Prostate gland (tissue), 2 donors: ENCODE data around the gene ADGRG3. TPM values are rescaled to one million over a fixed set of nuclear protein-coding genes. Genes with fewer than 3 reads are reported as not detected.

ENCODE experiments used
- DNase-seq: peaks from one replicate; pipeline ENCODE4 v3.0.0-alpha.2; 2019; ENCODE audit warnings: low spot score
- H3K27ac ChIP-seq, 2 donors: fragments of 200-600 bp; sonication (generic); 2 replicates each; pipeline ENCODE4 v1.5.1; 2017 to 2019
- H3K27me3 ChIP-seq: fragments of 200-600 bp; sonication (generic); replicated peaks from 2 replicates; pipeline ENCODE4 v1.5.1; 2019; ENCODE audit not compliant: insufficient read depth
- H3K36me3 ChIP-seq, 2 donors: fragments of 200-600 bp; sonication (generic); 1 replicate in 1 of 2; 2 replicates in 1 of 2; pipeline versions ENCODE4 v1.5.1 to v1.8.1; 2017 to 2019
- H3K4me1 ChIP-seq: fragments of 200-600 bp; sonication (generic); replicated peaks from 2 replicates; pipeline ENCODE4 v1.5.1; 2019
- H3K4me3 ChIP-seq, 2 donors: fragments of 200-600 bp; sonication (generic); 2 replicates each; pipeline ENCODE4 v1.5.1; 2017 to 2019
- H3K9me3 ChIP-seq: fragments of 200-600 bp; sonication (generic); 2 replicates; pipeline ENCODE4 v1.5.1; 2017
- POLR2A ChIP-seq: fragments of 450-650 bp; IDR thresholded peaks from one replicate; pipeline ENCODE4 v1.6.1; 2016; ENCODE audit warnings: antibody characterized with exemption, mild to moderate bottlenecking
- POLR2AphosphoS5 ChIP-seq: sonication (generic); formaldehyde crosslinking; IDR thresholded peaks from one replicate; pipeline ENCODE4 v1.6.1; 2017; ENCODE audit warnings: antibody characterized with exemption
- WGBS: methylation state at CpG from one replicate; pipeline ENCODE4 v1.1.5; 2018; 5-methylcytosine and 5-hydroxymethylcytosine counted together
- intact Hi-C: fragments of 100-400 bp; cut with DNase I; formaldehyde crosslinking; loops from one replicate; pipeline ENCODE4 v1.14.2; 2022
- total RNA-seq, 2 donors: library from RNA; depleted of rRNA; stranded (reverse); fragments of >200 nt; gene quantifications; one replicate each; pipeline ENCODE4 v1.1.0, GENCODE V29; 2016
- TF ChIP-seq, protein P1 (sequence below), 4 experiments: fragments of 200-600 bp in 2 of 4; fragments of 450-650 bp in 2 of 4; sonication (generic) in 2 of 4; IDR thresholded peaks; 1 replicate in 3 of 4; 2 replicates in 1 of 4; pipeline ENCODE4 v1.5.1; 2016 to 2019; ENCODE audit warnings: antibody characterized with exemption in 4 of 4, mild to moderate bottlenecking in 2 of 4, moderate library complexity in 2 of 4

Gene ADGRG3, protein sequence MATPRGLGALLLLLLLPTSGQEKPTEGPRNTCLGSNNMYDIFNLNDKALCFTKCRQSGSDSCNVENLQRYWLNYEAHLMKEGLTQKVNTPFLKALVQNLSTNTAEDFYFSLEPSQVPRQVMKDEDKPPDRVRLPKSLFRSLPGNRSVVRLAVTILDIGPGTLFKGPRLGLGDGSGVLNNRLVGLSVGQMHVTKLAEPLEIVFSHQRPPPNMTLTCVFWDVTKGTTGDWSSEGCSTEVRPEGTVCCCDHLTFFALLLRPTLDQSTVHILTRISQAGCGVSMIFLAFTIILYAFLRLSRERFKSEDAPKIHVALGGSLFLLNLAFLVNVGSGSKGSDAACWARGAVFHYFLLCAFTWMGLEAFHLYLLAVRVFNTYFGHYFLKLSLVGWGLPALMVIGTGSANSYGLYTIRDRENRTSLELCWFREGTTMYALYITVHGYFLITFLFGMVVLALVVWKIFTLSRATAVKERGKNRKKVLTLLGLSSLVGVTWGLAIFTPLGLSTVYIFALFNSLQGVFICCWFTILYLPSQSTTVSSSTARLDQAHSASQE
- not detected for total RNA-seq

DNA sequence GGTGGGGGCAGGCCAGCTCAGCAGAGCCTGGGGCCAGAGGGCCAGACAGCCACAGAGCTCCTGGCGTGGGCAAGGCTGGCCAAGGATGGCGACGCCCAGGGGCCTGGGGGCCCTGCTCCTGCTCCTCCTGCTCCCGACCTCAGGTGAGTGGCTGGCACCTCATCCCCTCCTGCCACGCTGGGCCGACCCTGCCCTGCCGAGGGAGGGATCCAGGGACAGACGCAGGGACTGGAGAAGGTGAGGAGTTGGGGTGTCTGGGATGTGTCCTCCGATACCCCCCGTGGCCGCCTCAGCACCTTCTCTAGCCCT lies at the start of gene ADGRG3:
Gene ADGRG3, plus strand, starts transcription at position 44 of the 309 bp plus-strand sequence. Its CDS starts 42 bp downstream, at position 86.
- no peak for DNase-seq

DNA sequence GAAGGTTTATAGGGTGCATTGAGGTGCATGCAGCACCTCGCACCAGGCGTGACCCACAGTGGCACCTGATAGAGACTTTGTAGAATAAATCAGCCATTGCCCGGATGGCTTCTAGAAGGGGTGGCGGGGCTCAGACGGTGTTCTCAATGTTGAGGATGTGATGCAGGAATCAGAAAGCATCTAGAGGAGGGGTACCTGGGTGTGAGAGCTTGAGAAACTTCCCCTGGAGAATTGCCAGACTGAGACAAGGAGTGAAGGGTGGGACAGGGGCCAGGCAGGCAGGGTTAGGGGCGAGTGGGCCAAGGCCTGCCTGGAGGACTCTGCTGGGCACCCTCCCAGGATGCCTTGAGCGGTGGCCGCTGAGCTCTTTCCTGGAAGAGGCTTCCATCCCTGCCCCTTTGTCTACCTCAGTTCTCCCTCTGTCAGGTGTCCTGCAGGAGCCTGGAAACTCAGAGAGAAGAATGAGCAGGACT lies 48.9 kb upstream of the ADGRG3 start:
- Histone ChIP-seq H3K27ac (peak overlapping the region; percentile 83 to 87), H3K27me3 (no peaks in the 10 kb centered on the region), H3K4me3 (peak overlapping the region in 1 of 2 donors; percentile 41), H3K9me3 (no peaks in the 10 kb centered on the region), H3K4me1 (peaks cover 15% of the 10 kb centered on the region), H3K36me3 (no peaks in the 10 kb centered on the region)
- DNase-seq = no peak
- WGBS = 58% methylated on average over 8 of the region's 8 CpGs
- intact Hi-C loops = no loop called here
- no peak for TF ChIP-seq POLR2AphosphoS5
- TF ChIP-seq, protein P1, sequence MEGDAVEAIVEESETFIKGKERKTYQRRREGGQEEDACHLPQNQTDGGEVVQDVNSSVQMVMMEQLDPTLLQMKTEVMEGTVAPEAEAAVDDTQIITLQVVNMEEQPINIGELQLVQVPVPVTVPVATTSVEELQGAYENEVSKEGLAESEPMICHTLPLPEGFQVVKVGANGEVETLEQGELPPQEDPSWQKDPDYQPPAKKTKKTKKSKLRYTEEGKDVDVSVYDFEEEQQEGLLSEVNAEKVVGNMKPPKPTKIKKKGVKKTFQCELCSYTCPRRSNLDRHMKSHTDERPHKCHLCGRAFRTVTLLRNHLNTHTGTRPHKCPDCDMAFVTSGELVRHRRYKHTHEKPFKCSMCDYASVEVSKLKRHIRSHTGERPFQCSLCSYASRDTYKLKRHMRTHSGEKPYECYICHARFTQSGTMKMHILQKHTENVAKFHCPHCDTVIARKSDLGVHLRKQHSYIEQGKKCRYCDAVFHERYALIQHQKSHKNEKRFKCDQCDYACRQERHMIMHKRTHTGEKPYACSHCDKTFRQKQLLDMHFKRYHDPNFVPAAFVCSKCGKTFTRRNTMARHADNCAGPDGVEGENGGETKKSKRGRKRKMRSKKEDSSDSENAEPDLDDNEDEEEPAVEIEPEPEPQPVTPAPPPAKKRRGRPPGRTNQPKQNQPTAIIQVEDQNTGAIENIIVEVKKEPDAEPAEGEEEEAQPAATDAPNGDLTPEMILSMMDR (IDR thresholded peaks at IDR 0.05) = no peak
- TF ChIP-seq POLR2A = no peak

More for the DNA sequence above, at the start of gene ADGRG3:
- intact Hi-C loops = no loop called here
- H3K36me3 ChIP-seq = no peaks in the 10 kb centered on the region
- no peaks in the 10 kb centered on the region for H3K4me1 ChIP-seq
- no peaks in the 10 kb centered on the region for H3K27me3 ChIP-seq
- H3K27ac ChIP-seq = no peak within 1 kb of the TSS
- H3K9me3 ChIP-seq = no peaks in the 10 kb centered on the region
- TF ChIP-seq POLR2AphosphoS5 = no peak
- TF ChIP-seq, protein P1 (IDR thresholded peaks at IDR 0.05) = no peak
- TF ChIP-seq POLR2A = no peak
- WGBS = 78% methylated on average over 11 of the region's 11 CpGs
- H3K4me3 ChIP-seq = no peak within 1 kb of the TSS

DNA sequence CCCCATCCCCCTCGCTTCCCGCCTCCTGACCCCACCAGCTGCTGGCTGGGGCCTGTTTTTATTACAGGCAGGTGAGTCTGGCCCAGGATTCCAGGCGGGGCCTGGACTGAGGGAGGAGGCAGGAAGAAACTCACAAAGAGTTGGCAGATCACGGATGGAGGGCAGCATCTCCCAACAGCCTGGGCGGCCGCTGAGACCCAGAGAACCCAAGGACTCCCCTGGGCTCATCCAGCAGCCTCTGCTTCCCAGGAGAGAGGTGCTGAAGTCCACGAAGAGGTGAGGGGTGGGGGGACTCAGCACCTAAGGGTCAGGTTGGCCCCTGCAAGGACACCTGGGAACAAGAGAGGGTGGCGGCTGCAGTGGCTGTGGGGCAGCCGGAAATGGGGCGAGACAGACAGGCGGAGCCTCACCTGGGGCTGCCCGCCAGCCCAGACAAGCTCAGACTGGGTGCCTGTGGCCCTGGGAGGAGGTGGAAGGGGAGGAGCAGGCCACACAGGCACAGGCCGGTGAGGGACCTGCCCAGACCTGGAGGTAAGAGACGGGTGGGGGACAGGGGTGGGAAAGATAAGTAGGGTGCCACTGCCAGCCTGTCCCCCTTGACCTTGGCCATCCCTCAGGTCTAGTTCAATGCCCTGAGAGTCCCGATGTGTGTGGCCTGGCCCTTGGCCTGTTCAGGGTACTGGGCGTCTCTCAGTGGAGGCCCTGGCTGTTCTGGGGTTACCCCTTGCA lies 48.3 kb upstream of the ADGRG3 start:
- H3K27ac ChIP-seq = peak overlapping the region; percentile 83 to 87
- H3K36me3 ChIP-seq = no peaks in the 10 kb centered on the region
- no peaks in the 10 kb centered on the region for H3K9me3 ChIP-seq
- TF ChIP-seq, protein P1 (IDR thresholded peaks at IDR 0.05) = peak in 1 of 4 experiments; percentile 7
- TF ChIP-seq POLR2AphosphoS5 (peak; percentile 70), POLR2A (peak; percentile 38)
- WGBS = 51% methylated on average over 16 of the region's 16 CpGs
- peak; percentile 92 for DNase-seq
- intact Hi-C loops = no loop called here
- H3K4me3 ChIP-seq = peak overlapping the region; percentile 23 to 41
- H3K27me3 ChIP-seq = no peaks in the 10 kb centered on the region
- H3K4me1 ChIP-seq = peaks cover 15% of the 10 kb centered on the region

DNA sequence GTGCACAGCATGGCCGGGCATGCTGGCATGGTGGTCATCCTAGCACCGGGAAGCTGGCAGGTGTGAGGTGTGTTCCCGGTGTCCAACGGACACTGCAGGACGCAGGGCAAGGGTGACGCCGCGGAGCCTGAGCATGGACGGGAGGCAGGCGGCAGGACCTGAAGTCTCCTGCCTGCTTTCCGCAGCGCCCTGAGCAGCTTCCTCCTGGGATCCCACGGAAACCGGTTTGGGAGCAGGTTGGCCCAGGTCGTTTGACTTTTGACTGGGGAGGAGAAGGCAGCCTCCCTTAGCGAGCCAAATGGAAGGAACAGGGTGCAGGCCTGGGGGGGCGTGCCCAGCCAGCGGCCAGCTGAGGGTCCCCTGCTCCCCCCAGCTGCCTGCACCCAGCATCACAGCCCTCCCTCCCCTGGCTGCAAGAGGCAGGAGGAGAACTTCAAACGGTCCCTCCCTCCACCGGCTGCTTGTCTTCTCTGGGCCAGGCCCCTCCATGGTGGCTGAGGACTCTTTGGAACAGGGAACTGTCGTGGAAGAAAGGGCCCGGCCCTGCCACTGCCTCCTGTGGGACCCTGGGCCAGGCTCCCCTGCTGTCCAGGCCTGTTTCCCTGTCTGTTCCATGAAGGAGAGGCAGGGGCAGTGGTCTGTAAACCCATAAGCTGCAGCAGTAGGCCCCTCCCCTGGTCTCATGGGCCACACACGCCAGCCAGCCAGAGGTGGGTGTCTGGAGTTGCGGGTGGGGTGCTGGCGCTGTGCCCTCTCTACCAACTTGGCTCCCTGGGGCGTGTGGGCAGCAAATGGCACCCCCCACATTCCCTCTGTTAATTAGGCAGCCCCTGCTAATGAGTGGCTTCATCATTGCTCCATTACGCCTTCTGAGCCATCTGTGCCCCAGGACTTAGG lies 47.5 kb upstream of the ADGRG3 start:
- Histone ChIP-seq H3K9me3 (no peaks in the 10 kb centered on the region), H3K4me1 (peaks cover 15% of the 10 kb centered on the region), H3K27me3 (no peaks in the 10 kb centered on the region), H3K4me3 (peak overlapping the region; percentile 23 to 41), H3K36me3 (no peaks in the 10 kb centered on the region), H3K27ac (peak overlapping the region; percentile 83 to 87)
- 61% methylated on average over 23 of the region's 27 CpGs for WGBS
- intact Hi-C loops = no loop called here
- TF ChIP-seq, protein P1 (IDR thresholded peaks at IDR 0.05) = no peak
- peak; percentile 81 for TF ChIP-seq POLR2AphosphoS5
- TF ChIP-seq POLR2A = peak; percentile 8
- peak; percentile 86 for DNase-seq
